Glutamatergic neuron (in vitro differentiated cells): ENCODE data around the gene PTGER4. TPM values are rescaled to one million over a fixed set of nuclear protein-coding genes. Genes with fewer than 3 reads are reported as not detected.

ENCODE experiments used
- DNase-seq: peaks from one replicate; pipeline ENCODE4 v3.0.0; 2022
- H3K27ac Mint-ChIP-seq: one replicate; pipeline ENCODE4 v1.8.0; 2020; ENCODE audit warnings: mild to moderate bottlenecking, mixed read lengths, inconsistent platforms; ENCODE audit not compliant: unreplicated experiment
- H3K27me3 Mint-ChIP-seq: one replicate; pipeline ENCODE4 v1.8.0; 2020; ENCODE audit warnings: mild to moderate bottlenecking, moderate library complexity, mixed read lengths, inconsistent platforms; ENCODE audit not compliant: unreplicated experiment
- H3K36me3 Mint-ChIP-seq: one replicate; pipeline ENCODE4 v1.8.0; 2020; ENCODE audit warnings: mild to moderate bottlenecking, mixed read lengths, inconsistent platforms; ENCODE audit not compliant: unreplicated experiment
- H3K4me1 Mint-ChIP-seq: one replicate; pipeline ENCODE4 v1.8.0; 2020; ENCODE audit warnings: mild to moderate bottlenecking, low read depth, mixed read lengths, inconsistent platforms; ENCODE audit not compliant: unreplicated experiment
- H3K4me3 Mint-ChIP-seq: one replicate; pipeline ENCODE4 v1.8.0; 2020; ENCODE audit warnings: mild to moderate bottlenecking, mixed read lengths, inconsistent platforms; ENCODE audit not compliant: unreplicated experiment
- H3K9me3 Mint-ChIP-seq: one replicate; pipeline ENCODE4 v1.8.0; 2020; ENCODE audit warnings: mild to moderate bottlenecking, moderate library complexity, mixed read lengths, inconsistent platforms; ENCODE audit not compliant: unreplicated experiment
- CTCF ChIP-seq: fragments of 200-600 bp; sonication (generic); IDR thresholded peaks from one replicate; pipeline ENCODE4 v1.5.0; 2021; ENCODE audit not compliant: partially characterized antibody, unreplicated experiment
- total RNA-seq: library from RNA; stranded (reverse); fragmentation: NEBNext Ultra II Directional; extraction: Animal tissue kit (Norgen Biotek cat#: 25700); gene quantifications from one replicate; pipeline ENCODE4 v1.2.1, GENCODE V29; 2021; ENCODE audit not compliant: unreplicated experiment

Gene PTGER4
- total RNA-seq, 1 donor from 2014 or later = not detected

- H3K36me3 Mint-ChIP-seq = peaks cover 5% of the 10 kb centered on the region
- H3K9me3 Mint-ChIP-seq = peaks cover 9% of the 10 kb centered on the region
- TF ChIP-seq CTCF = no peak
- H3K4me3 Mint-ChIP-seq = peak overlapping the region; percentile 86
- H3K27me3 Mint-ChIP-seq = peaks cover 18% of the 10 kb centered on the region
- peak; percentile 33 for DNase-seq
- H3K4me1 Mint-ChIP-seq = peaks cover 11% of the 10 kb centered on the region
- H3K27ac Mint-ChIP-seq = no peak overlapping the region
Measured at GRCh38 chr5:40681363-40682153, 1.8 kb downstream of the PTGER4 start.

GRCh38 chr5:40682154-40683017 is 2.7 kb downstream of the PTGER4 start:
- no peak overlapping the region for H3K27ac Mint-ChIP-seq
- H3K27me3 Mint-ChIP-seq = peaks cover 18% of the 10 kb centered on the region

GRCh38 chr5:40683305-40683704 is 3.6 kb downstream of the PTGER4 start:
- Mint-ChIP-seq H3K4me1 (peaks cover 11% of the 10 kb centered on the region), H3K9me3 (peaks cover 9% of the 10 kb centered on the region), H3K36me3 (peaks cover 5% of the 10 kb centered on the region), H3K4me3 (no peak overlapping the region), H3K27ac (no peak overlapping the region), H3K27me3 (peaks cover 18% of the 10 kb centered on the region)
- no peak for TF ChIP-seq CTCF
- no peak for DNase-seq

More at GRCh38 chr5:40682154-40683017, 2.7 kb downstream of the PTGER4 start:
- Mint-ChIP-seq H3K4me3 (peak overlapping the region; percentile 86), H3K9me3 (peaks cover 9% of the 10 kb centered on the region), H3K4me1 (peaks cover 11% of the 10 kb centered on the region), H3K36me3 (peaks cover 5% of the 10 kb centered on the region)
- no peak for DNase-seq
- no peak for TF ChIP-seq CTCF

GRCh38 chr5:40685193-40685592 is 5.5 kb downstream of the PTGER4 start:
- TF ChIP-seq CTCF = no peak
- DNase-seq = no peak
- Mint-ChIP-seq H3K36me3 (peaks cover 4% of the 10 kb centered on the region), H3K27ac (no peak overlapping the region), H3K27me3 (peaks cover 15% of the 10 kb centered on the region), H3K4me1 (peaks cover 10% of the 10 kb centered on the region), H3K9me3 (peaks cover 9% of the 10 kb centered on the region), H3K4me3 (no peak overlapping the region)
